SK-N-MC (cell line): ENCODE measurements around the gene CLDN34.

Experiments used
- EZH2 ChIP-seq: fragments of 200-600 bp; sonication (generic); IDR thresholded peaks from one replicate; pipeline ENCODE4 v1.6.1; 2017; ENCODE audit warnings: antibody characterized with exemption
- FOXP2 ChIP-seq: optimal IDR thresholded peaks from 2 replicates; pipeline ENCODE3; 2011; ENCODE audit warnings: mild to moderate bottlenecking, moderate library complexity; ENCODE audit not compliant: insufficient read depth; ENCODE audit errors: extremely low read length, control extremely low read depth
- POLR2AphosphoS5 ChIP-seq: IDR thresholded peaks from 2 replicates; pipeline ENCODE4 v1.6.1; 2012; ENCODE audit warnings: mild to moderate bottlenecking, low read depth, low read length, borderline replicate concordance

DNA sequence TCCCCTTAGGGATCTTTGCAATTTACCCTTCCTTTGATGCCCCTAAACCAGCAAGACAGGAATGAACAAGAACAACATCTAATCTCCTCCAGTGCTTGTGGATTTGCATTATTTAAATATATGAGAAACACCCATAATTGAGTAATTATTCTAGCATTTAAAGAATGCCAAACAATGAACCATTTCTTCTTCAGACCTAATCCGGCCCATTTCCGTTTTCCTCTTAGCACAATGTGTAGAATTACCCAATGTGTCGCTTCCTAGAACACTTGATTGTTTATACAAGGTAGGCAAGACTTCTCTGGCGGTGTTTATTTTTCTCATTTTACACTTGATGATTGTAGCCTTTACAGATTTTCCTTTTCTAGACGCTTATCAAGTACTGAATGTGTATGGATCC is 43.5 kb downstream of the CLDN34 start:
- TF ChIP-seq EZH2 (no peak), POLR2AphosphoS5 (no peak), FOXP2 (no peak)
